A549 (cell line): ENCODE results near the gene FANCM.
"Not testable (repeated sequence)": the region's sequence is repeated elsewhere in the genome, so short reads cannot be mapped to it uniquely, and the experiment has no call there.

Experiments
- CBX8 ChIP-seq: fragments of 200-600 bp; sonication (generic); IDR thresholded peaks from 2 replicates; pipeline ENCODE4 v1.6.1; 2016
- EP300 ChIP-seq, 2 experiments: fragments of >200 bp; sonication (Bioruptor Twin); formaldehyde crosslinking; IDR thresholded peaks; 2 replicates in 1 of 2; 3 replicates in 1 of 2; pipeline ENCODE4 v1.6.1; 2016 to 2017
- POLR2A ChIP-seq: IDR thresholded peaks from 2 replicates; pipeline ENCODE4 v1.6.1; 2012; ENCODE audit warnings: mild to moderate bottlenecking, low read length
- TF ChIP-seq, protein P1 (sequence below): fragments of >200 bp; sonication (Bioruptor Twin); formaldehyde crosslinking; IDR thresholded peaks from 3 replicates; pipeline ENCODE4 v1.5.1; 2016

DNA sequence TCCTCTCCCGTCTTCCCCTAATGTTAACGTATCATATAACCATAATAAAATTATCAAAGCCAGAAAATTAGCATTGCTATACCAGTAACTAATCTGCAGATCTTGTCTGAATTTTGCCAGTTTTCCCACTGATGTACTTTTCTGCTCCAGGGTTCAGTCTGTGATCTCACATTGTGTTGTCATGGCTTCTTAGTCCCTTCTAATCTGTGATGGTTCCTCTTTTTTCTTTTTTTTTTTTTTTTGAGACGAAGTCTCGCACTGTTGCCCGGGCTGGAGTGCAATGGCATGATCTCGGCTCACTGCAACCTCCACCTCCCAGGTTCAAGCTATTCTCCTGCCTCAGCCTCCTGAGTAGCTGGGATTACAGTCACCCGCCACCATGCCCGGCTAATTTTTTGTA lies 6.4 kb downstream of the FANCM start:
- TF ChIP-seq, protein P1, sequence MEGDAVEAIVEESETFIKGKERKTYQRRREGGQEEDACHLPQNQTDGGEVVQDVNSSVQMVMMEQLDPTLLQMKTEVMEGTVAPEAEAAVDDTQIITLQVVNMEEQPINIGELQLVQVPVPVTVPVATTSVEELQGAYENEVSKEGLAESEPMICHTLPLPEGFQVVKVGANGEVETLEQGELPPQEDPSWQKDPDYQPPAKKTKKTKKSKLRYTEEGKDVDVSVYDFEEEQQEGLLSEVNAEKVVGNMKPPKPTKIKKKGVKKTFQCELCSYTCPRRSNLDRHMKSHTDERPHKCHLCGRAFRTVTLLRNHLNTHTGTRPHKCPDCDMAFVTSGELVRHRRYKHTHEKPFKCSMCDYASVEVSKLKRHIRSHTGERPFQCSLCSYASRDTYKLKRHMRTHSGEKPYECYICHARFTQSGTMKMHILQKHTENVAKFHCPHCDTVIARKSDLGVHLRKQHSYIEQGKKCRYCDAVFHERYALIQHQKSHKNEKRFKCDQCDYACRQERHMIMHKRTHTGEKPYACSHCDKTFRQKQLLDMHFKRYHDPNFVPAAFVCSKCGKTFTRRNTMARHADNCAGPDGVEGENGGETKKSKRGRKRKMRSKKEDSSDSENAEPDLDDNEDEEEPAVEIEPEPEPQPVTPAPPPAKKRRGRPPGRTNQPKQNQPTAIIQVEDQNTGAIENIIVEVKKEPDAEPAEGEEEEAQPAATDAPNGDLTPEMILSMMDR, result not testable (repeated sequence)
- not testable (repeated sequence) for TF ChIP-seq CBX8; EP300 (IDR thresholded peaks at IDR 0.05); POLR2A
